GM21360 (cell line): ENCODE data around the gene MYCBP2.
"Not testable (repeated sequence)": the region's sequence is repeated elsewhere in the genome, so short reads cannot be mapped to it uniquely, and the experiment has no call there.

Source experiments
- ATAC-seq: cut with Tn5 transposase; IDR thresholded peaks from one replicate; pipeline ENCODE4 v1.9.1; 2021; ENCODE audit warnings: mild to moderate bottlenecking, moderate library complexity; ENCODE audit not compliant: unreplicated experiment

The MYCBP2 gene

DNA sequence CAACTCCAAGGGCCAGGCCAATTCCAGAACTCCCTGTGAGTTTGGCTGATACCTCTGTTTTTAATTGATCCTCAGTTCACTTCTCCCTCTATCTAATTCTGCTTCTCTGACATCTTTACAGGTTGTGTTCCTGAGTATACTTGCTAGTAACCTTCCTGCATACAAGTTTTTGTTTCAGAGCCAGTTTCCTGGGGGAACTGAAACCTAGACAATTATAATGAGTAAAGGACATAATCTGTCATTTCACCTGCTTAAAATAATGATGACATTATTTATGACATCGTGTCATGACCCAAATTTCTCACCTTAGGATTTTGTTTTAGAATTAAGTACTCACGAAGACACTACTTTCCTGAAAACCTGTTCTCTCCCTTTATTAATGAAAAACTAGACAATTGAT, 12.5 kb upstream of the MYCBP2 start:
- peak; percentile 57 for ATAC-seq

- ATAC-seq, result peak; percentile 67
Measured at GRCh38 chr13:77338961-77339401, 12.1 kb upstream of the MYCBP2 start.

DNA sequence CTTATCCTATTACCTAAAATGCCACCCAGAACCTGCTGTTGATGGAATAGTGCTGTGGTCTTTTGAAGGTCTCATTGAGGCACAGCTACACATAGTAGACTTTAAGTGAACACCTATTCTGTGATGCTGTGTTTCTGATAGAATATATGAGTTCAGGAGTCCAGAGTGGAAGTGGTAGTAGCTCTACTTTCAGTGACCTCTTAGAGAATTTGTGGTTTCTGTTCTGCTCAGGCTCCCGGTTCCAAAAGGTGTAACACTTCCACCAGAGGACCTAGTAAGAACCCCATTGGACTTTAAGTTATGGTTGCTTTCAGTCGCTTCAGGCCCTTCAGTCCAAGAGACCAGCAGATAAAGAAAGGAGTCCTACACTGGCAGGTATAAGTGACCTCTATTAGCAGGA, 11.4 kb upstream of the MYCBP2 start:
- ATAC-seq, result peak; percentile 37

DNA sequence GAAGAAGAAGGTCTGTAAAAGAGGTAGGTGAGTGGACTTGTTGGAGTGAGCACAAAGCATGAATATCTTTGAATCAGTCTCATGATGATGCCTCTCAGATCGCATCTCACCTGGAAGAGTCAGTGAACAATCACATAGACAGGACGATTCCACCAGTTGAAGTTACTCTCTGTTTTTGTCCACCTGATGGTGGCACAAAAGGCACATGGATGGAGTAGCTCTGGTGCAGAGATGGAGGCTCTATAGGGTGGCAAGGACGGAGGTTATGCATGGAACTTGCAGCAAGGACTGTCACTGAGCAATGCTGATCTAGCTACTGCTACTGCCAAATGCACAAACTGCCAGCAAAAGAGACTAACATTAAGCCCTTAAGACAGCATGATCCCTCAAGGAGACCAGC, 10.3 kb upstream of the MYCBP2 start:
- no peak for ATAC-seq

DNA sequence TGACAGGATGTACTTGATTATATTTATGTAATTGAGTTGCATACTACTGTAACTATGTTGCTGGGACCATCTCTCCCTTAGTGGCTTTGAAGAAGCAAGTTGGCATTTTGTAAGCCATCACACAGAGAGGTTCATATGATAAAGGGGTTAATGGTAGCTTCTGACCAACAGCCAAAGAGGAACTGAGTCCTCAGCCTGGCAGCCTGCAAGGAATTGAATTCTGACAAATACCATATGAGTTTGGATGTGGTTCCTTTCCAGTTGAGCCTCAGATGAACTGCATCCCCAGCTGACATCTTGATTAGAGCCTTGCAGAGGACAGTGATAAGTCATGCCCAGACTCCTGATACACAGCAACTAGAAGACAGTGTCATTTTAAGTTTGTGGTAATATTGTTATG, 8.6 kb upstream of the MYCBP2 start:
- ATAC-seq, result no peak

- ATAC-seq, result no peak
Measured at GRCh38 chr13:77333594-77333993, 6.7 kb upstream of the MYCBP2 start.

DNA sequence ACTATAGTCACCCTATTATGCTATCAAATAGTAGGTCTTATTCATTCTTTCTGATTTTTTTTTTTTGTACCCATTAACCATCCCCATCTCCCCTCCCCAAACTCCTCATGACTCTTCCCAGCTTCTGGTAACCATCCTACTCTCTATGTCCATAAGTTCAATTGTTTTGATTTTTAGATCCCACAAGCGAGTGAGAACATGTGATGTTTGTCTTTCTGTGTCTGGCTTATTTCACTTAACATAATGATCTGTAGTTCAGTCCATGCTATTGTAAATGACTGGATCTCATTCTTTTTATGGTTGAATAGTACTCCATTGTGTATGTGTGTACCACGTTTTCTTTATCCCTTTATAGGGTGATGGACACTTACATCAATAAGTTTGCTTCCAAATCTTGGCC, 4.5 kb upstream of the MYCBP2 start:
- ATAC-seq, result no peak

- no peak for ATAC-seq
Measured at GRCh38 chr13:77329911-77330584, 3.2 kb upstream of the MYCBP2 start.

DNA sequence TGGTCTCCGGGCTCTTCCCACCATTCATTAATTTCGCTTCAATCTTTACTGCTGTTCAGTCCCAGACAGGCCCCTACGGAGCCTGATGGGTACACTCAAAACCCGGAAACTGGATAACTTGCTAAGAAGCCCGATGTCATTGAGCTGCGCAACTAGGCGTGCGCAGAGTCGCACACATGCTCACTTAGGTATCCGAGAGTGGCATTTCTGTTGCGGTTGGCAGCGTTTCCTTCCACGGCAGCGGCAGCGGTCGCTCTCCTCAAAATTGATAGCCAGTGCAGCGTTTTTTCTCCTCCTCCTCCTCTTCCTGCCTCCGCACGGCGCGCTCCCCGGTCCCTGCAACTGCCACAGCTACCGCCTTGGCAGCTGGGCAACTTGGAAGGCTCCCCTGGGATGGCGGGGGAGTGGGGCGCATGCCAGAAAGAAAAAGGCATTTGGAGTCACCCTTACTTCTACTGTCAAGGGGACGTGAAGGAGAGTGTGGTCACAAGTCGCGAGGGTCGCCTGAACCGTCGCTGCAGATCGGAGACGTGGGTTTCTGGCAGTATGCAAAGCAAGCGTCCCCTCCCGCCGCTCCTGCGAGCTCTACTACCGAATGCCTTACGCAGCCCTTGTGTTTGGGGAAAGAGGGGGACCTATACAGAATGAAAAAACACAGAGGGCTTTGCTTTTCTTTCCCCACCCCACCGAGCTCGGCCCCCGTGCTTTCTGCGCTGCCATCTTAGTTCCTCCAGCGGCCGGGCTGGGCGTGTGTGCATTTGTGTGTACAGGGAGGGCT, 2.4 kb upstream of the MYCBP2 start:
- ATAC-seq, result peak; percentile 62

DNA sequence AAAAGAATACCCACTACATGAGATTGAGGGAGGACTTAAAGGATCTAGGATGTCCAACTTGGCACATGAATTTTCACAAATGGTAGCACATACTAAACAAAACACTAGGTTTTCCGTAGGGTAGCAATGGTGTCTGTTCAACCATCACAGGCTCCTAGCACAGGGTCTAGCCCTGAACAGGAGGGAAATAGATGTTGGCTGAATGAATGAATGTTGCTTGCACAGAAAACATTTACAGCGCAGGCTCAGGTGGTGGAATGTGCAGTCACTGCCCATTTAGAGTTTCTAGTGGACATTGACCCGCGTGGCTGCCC, 1.9 kb upstream of the MYCBP2 start:
- peak; percentile 2 for ATAC-seq

DNA sequence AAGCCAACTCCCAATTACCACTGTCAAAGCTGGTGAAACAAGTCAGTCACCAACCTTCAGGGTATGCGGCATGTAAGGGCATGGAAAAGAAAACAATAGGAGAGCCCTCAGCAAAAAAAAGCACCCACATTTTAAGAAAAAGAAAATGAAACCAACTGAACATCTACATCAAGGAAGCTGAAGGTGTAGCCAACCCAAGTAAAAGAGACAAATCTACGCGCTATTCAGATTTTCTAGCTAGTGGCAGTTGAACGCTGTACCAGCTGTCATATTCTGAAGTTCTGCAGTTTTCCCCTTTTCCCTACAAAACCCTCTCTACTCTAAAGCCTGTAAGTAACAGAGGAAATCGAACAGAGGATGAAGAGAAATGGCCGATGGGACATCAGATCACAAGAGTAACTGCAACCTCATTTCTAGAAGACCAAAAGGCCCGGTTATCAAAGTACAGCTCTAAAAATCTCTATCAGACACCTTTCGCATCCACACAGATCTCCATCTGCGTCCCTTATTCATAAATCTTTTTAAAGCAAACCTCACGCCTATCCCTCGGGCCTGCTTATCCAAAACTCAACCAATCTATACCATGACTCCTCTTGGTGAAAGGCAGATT, 1.4 kb downstream of the MYCBP2 start:
- no peak for ATAC-seq

DNA sequence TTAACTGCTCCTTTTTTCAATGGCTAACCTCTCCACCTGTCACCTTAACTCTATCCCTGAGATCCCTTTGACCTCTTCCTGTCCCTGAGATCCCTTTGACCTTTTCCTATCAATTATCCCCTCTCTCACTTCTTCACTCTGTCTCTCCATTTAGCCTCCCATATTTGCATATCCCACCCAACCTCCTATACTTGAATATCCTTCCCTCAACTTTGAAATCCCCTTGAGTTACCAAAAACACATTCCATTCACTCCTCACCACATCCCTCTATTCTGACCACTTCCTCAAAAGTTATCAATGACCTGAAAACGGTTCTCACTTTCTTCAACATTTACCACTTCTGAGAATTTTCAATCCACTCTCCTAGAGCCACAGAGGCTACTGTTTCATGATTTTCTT, 3.0 kb downstream of the MYCBP2 start:
- no peak for ATAC-seq

DNA sequence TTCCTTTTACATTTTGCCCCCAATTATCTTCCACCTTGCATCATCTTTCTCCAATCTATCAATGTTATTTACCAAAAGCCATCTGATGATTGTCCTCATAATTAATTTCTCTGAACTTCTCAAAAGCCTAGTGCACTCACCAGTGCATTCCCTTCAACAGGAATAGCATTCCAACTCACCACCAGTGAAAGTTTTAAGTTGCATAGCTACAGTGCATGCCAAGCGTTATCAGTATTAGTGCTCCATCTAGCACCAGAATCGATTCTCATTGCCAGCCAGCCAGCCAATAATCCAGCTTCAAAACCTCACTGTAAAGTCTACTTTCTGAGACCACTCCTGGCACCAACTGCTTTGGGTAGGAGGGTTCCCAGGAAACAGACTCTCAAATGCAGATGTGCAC, 7.4 kb downstream of the MYCBP2 start:
- ATAC-seq, result no peak

GRCh38 chr13:77318741-77319140, 8.2 kb downstream of the MYCBP2 start:
- no peak for ATAC-seq

- no peak for ATAC-seq
Measured at GRCh38 chr13:77316430-77316829, 10.5 kb downstream of the MYCBP2 start.

GRCh38 chr13:77315509-77315908, 11.4 kb downstream of the MYCBP2 start:
- not testable (repeated sequence) for ATAC-seq

GRCh38 chr13:77313923-77314322, 13.0 kb downstream of the MYCBP2 start:
- no peak for ATAC-seq

- ATAC-seq, result no peak
Measured at GRCh38 chr13:77312311-77312710, 14.6 kb downstream of the MYCBP2 start.

- ATAC-seq, result no peak
Measured at GRCh38 chr13:77310579-77311279, 16.2 kb downstream of the MYCBP2 start.

DNA sequence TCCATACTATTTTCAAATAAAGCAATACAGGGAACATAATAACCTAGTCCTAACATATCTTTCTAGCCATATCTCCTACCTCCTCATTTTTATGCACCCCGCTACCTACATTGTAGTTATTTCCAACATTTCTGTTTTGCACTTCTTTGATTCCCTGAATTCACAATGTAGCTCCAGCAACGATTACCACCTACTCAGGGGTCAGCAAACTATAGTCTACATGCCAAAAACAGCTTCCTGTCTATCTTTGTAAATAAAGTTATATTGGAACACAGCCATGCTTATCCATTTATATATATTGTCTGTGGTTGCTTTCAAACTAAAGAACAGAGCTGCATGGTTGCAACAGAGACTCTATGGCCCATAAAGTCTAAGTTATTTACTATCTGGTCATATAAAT, 16.7 kb downstream of the MYCBP2 start:
- no peak for ATAC-seq

DNA sequence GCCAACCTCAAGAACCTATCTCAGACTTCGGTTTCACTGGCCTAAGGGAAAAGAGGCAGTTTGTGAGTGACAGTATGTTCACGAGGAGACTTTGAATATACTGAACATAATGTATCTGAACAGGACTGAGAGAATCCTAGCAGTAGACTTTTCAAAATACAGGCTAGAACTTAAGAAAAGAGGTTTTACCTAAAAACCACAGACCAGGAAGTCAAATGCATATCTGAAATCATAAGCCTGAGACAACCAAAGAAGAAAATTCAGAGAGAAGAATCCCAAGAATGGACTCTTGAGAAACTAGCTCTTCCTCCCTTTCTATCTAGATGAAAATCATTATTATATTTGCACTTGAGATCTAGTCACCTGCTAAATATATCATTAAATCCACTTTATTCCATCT, 17.6 kb downstream of the MYCBP2 start:
- ATAC-seq, result no peak

GRCh38 chr13:77306458-77306857, 20.4 kb downstream of the MYCBP2 start:
- no peak for ATAC-seq
